GM19099 (cell line): ENCODE measurements around the gene ZNF577.

Experiments used
- POLR2A ChIP-seq: IDR thresholded peaks from 3 replicates; pipeline ENCODE4 v1.6.1; 2011; ENCODE audit warnings: low read depth; ENCODE audit not compliant: insufficient read length; ENCODE audit errors: extremely low read depth

ZNF577 gene

GRCh38 chr19:51889934-51890333, 2.2 kb upstream of the ZNF577 start:
- no peak for TF ChIP-seq POLR2A

GRCh38 chr19:51884713-51885112, 3.0 kb downstream of the ZNF577 start:
- no peak for TF ChIP-seq POLR2A

GRCh38 chr19:51882518-51882917, 5.2 kb downstream of the ZNF577 start:
- no peak for TF ChIP-seq POLR2A

- no peak for TF ChIP-seq POLR2A
Observed at GRCh38 chr19:51873097-51873496, 14.7 kb downstream of the ZNF577 start.

- no peak for TF ChIP-seq POLR2A
Observed at GRCh38 chr19:51861870-51862622, 25.7 kb downstream of the ZNF577 start.

GRCh38 chr19:51837145-51837544, 50.6 kb downstream of the ZNF577 start:
- no peak for TF ChIP-seq POLR2A

- no peak for TF ChIP-seq POLR2A
Observed at GRCh38 chr19:51830274-51830673, 57.5 kb downstream of the ZNF577 start.

- no peak for TF ChIP-seq POLR2A
Observed at GRCh38 chr19:51824281-51825005, 63.3 kb downstream of the ZNF577 start.

GRCh38 chr19:51822946-51823345, 64.8 kb downstream of the ZNF577 start:
- no peak for TF ChIP-seq POLR2A

- TF ChIP-seq POLR2A = no peak
Observed at GRCh38 chr19:51822325-51822724, 65.4 kb downstream of the ZNF577 start.

GRCh38 chr19:51821921-51822320, 65.8 kb downstream of the ZNF577 start:
- no peak for TF ChIP-seq POLR2A

- no peak for TF ChIP-seq POLR2A
Observed at GRCh38 chr19:51821456-51821855, 66.3 kb downstream of the ZNF577 start.
